ENCODE measurements around the gene KCNAB1. TPM values are rescaled to one million over a fixed set of nuclear protein-coding genes. Genes with fewer than 3 reads are reported as not detected.
"Not testable (repeated sequence)": the region's sequence is repeated elsewhere in the genome, so short reads cannot be mapped to it uniquely, and the experiment has no call there.

KCNAB1 gene
- polyA plus RNA-seq, 1 donor = 2.5 TPM

DNA sequence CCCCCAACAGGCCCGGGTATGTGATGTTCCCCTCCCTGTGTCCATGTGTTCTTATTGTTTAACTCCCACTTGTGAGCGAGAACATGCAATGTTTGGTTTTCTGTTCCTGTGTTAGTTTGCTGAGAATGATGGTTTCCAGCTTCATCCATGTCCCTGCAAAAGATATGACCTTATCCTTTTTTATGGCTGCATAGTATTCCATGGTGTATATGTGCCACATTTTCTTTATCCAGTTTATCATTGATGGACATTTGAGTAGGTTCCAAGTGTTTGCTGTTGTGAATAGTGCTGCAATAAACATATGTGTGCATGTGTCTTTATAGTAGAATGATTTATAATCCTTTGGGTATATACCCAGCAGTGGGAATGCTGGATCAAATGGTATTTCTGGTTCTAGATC lies 74.6 kb downstream of the KCNAB1 start:
- DNase-seq; H3K36me3 ChIP-seq (ENCODE audit: control insufficient read depth, insufficient read depth, low read length); H3K27ac ChIP-seq (ENCODE audit: low read length); H3K4me1 ChIP-seq (ENCODE audit: control insufficient read depth, insufficient read depth, low read length); H3K9me3 ChIP-seq (ENCODE audit: control insufficient read depth, low read depth, low read length); H3K4me3 ChIP-seq (ENCODE audit: low read length); H3K27me3 ChIP-seq (ENCODE audit: control insufficient read depth, insufficient read depth, low read length): not testable (repeated sequence)
- 100% methylated on average over 2 of the region's 2 CpGs for WGBS (ENCODE audit: insufficient coverage, low lambda C conversion rate)

DNA sequence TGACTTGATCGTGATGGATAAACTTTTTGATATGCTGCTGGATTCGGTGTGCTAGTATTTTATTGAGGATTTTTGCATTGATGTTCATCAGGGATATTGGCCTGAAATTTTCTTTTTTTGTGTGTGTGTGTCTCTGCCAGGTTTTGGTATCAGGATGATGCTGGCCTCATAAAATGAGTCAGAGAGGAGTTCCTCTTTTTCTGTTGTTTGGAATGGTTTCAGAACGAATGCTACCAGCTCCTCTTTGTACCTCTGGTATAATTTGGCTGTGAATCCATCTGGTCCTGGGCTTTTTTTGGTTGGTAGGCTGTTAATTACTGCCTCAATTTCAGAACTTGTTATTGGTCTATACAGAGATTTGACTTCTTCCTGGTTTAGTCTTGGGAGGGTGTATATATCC lies 76.8 kb downstream of the KCNAB1 start:
- H3K4me3 ChIP-seq (ENCODE audit: low read length); H3K9me3 ChIP-seq (ENCODE audit: control insufficient read depth, low read depth, low read length); DNase-seq; H3K4me1 ChIP-seq (ENCODE audit: control insufficient read depth, insufficient read depth, low read length); H3K27me3 ChIP-seq (ENCODE audit: control insufficient read depth, insufficient read depth, low read length); H3K36me3 ChIP-seq (ENCODE audit: control insufficient read depth, insufficient read depth, low read length); H3K27ac ChIP-seq (ENCODE audit: low read length): not testable (repeated sequence)
- WGBS (ENCODE audit: insufficient coverage, low lambda C conversion rate) = no CpG with 5 or more reads among the region's 3 CpGs

DNA sequence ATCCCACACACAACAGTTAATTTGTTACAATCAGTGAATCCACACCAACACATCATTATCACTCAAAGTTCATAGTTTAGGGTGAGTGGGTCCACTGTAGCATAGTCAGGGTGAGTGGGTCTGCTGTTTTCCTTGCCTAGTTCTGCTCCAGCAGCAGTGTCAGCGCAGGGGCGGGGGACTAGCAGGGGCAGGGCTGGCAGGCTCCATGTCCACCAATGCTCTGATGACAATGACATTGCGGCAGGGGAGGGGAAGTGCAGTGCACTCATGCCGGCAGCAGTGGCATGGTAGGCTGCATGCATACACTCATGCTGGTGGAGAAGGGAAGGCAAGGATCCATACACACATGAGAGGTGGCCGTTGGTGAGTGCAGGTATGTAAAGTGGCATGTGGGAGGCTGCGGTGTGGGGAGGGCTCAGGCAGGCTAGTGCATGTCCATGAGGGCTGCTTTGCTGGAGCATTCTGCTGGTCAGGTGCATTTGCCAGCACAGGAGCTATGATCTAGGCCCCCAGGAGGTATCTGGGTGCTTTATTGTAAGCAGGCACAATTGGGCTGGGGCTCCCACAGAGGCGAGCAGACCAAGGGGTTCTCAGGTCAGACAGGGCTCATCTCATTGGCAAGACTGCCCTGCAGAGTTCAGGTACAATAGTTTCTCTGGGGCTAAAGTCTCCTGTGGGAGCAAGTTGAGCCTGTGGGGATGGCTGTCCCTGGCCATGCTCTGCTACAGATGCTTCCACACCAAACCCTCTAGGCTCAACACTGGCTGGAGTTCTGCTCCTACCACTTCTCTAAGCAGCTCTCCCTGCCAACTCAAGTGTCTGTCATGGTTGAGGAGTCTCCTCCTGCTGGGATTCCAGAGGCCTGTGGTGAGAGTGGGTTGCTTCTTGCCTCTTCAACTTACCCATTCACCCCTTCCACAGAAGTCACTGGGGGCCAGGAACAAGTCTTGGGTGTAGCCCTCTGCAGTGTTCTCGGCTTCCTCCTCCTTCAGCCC lies 81.3 kb downstream of the KCNAB1 start:
- Histone ChIP-seq H3K4me3 (ENCODE audit: low read length) (no peak overlapping the region), H3K36me3 (ENCODE audit: control insufficient read depth, insufficient read depth, low read length) (no peaks in the 10 kb centered on the region), H3K27me3 (ENCODE audit: control insufficient read depth, insufficient read depth, low read length) (no peaks in the 10 kb centered on the region), H3K27ac (ENCODE audit: low read length) (no peak overlapping the region), H3K4me1 (ENCODE audit: control insufficient read depth, insufficient read depth, low read length) (no peaks in the 10 kb centered on the region), H3K9me3 (ENCODE audit: control insufficient read depth, low read depth, low read length) (no peaks in the 10 kb centered on the region)
- DNase-seq = no peak
- WGBS (ENCODE audit: insufficient coverage, low lambda C conversion rate) = no CpG with 5 or more reads among the region's 8 CpGs

DNA sequence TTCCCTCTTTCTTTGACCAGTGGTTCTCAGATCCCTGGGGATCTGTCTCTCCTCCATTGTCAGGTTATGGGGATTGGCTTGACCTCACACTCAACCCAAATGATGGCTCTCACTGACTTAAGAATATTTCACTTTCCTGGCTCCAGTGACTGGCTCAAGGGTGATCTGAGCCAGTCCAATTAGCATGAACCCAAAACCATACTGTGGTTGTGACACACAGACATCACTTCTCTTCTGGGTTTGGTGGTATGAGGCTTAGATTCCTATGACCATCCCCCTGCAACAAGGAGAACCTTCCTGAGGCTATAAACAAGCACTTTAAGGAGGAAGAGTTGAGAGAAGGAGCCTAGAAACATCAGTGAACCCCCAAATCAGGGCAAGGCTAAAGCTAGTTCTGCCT lies 85.8 kb downstream of the KCNAB1 start:
- no peak for DNase-seq
- H3K4me3 ChIP-seq (ENCODE audit: low read length) = no peak overlapping the region
- H3K36me3 ChIP-seq (ENCODE audit: control insufficient read depth, insufficient read depth, low read length) = no peaks in the 10 kb centered on the region

DNA sequence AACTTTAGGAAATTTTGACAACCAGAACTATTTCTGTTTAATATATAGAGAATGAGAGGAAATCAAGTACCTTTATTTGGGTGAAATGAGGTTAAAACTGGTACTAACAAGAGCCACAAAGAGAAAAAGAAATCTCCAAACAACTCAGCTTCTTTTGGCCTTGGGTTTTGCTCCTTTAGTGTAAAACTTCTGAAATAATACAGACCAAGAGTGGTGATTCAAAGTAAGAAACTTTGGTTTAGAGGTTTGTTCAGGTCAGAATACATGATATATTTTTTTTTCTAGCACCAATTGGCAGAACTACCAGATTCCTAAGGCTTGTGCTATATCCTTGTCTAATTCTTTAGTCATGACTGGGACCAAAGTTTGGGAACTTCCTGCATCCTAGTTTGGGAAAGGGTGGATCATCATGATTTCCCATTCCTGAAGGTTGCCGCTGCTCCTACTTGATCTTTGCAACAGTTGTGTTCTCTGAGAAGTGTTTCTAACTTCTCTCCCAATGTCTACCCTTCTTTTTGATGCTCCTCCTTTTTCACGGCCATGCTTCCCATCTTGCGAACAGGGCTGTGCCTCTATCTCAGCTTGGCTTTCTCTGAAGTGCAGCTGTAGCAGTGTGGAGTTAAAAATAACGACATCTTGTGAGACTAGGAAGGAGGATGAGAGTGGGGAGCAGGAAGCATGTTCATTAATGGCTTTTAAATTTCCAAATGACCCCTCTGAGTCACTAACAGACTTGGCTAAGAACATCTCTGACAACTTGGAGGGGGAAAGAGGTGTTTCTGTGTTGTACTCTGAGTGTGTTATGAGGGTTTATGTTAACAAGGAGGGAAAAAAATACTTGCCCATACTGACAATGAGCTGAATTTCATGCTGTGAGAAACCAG lies 87.7 kb downstream of the KCNAB1 start:
- Histone ChIP-seq H3K36me3 (ENCODE audit: control insufficient read depth, insufficient read depth, low read length) (no peaks in the 10 kb centered on the region), H3K4me3 (ENCODE audit: low read length) (no peak overlapping the region), H3K9me3 (ENCODE audit: control insufficient read depth, low read depth, low read length) (no peaks in the 10 kb centered on the region), H3K27me3 (ENCODE audit: control insufficient read depth, insufficient read depth, low read length) (no peaks in the 10 kb centered on the region), H3K27ac (ENCODE audit: low read length) (no peak overlapping the region), H3K4me1 (ENCODE audit: control insufficient read depth, insufficient read depth, low read length) (no peaks in the 10 kb centered on the region)
- WGBS (ENCODE audit: insufficient coverage, low lambda C conversion rate) = 100% methylated on average over 2 of the region's 4 CpGs
- no peak for DNase-seq

More for the DNA sequence above, 85.8 kb downstream of the KCNAB1 start:
- Histone ChIP-seq H3K27ac (ENCODE audit: low read length) (no peak overlapping the region), H3K4me1 (ENCODE audit: control insufficient read depth, insufficient read depth, low read length) (no peaks in the 10 kb centered on the region), H3K27me3 (ENCODE audit: control insufficient read depth, insufficient read depth, low read length) (no peaks in the 10 kb centered on the region), H3K9me3 (ENCODE audit: control insufficient read depth, low read depth, low read length) (no peaks in the 10 kb centered on the region)

DNA sequence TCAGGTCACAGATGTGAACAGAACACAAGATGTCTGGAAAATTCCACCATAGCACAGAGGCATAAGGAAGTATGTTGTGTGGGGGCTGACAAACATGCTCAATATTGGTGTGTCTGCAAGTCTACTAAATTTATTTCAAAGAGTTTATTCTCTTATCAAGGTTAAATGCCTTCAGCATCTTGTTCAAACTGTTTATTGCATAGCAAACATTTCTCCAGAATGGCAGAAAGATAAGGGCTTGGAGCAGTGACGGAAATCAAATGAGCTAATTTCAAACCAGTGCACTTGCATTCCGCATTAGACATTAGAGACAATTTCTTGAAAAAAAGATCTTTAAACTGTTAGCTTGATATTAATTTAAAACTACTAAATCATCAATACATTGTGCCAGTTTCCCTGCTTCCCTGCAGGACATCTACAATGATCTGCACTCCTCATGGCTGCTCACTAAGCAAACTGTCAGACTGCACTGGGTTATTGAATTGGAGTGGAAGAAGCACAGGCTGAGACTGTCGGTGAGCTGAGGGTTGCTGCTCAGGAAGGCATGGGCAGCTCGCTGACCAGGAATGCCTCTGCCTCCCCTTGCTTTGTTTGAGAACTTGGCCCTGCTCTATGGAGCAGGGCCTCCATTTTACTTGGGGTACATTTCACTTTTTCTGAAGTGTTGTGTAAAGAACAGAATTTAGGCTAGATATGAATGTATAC lies 89.4 kb downstream of the KCNAB1 start:
- Histone ChIP-seq H3K27ac (ENCODE audit: low read length) (no peak overlapping the region), H3K4me3 (ENCODE audit: low read length) (no peak overlapping the region), H3K9me3 (ENCODE audit: control insufficient read depth, low read depth, low read length) (no peaks in the 10 kb centered on the region), H3K4me1 (ENCODE audit: control insufficient read depth, insufficient read depth, low read length) (no peaks in the 10 kb centered on the region), H3K27me3 (ENCODE audit: control insufficient read depth, insufficient read depth, low read length) (no peaks in the 10 kb centered on the region), H3K36me3 (ENCODE audit: control insufficient read depth, insufficient read depth, low read length) (no peaks in the 10 kb centered on the region)
- no peak for DNase-seq
- WGBS (ENCODE audit: insufficient coverage, low lambda C conversion rate) = no CpG with 5 or more reads among the region's 4 CpGs

DNA sequence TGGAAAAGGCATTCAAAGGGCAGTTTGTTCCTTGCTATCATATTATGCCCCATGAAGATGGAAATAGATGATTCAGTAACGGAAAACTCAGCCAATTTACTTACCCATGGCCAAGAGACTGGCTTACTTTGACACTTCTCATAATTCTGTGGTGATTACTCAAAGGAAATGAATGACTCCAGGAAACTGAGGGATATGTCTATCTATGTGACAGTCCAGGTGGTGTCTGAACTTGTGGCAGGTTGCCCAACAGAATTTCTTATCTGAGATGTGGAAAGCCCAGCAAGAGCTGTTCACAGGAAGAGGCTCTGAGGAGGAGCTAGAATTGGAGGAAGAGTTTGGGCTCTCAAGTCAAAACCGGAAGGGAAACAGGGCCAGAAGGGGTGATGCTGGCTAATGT lies 91.2 kb downstream of the KCNAB1 start:
- no peak overlapping the region for H3K4me3 ChIP-seq (ENCODE audit: low read length)
- H3K4me1 ChIP-seq (ENCODE audit: control insufficient read depth, insufficient read depth, low read length) = no peaks in the 10 kb centered on the region
- no peak overlapping the region for H3K27ac ChIP-seq (ENCODE audit: low read length)
- H3K36me3 ChIP-seq (ENCODE audit: control insufficient read depth, insufficient read depth, low read length) = no peaks in the 10 kb centered on the region
- no peaks in the 10 kb centered on the region for H3K9me3 ChIP-seq (ENCODE audit: control insufficient read depth, low read depth, low read length)
- H3K27me3 ChIP-seq (ENCODE audit: control insufficient read depth, insufficient read depth, low read length) = no peaks in the 10 kb centered on the region
- 0% methylated on average over 1 of the region's 2 CpGs for WGBS (ENCODE audit: insufficient coverage, low lambda C conversion rate)
- DNase-seq = no peak

DNA sequence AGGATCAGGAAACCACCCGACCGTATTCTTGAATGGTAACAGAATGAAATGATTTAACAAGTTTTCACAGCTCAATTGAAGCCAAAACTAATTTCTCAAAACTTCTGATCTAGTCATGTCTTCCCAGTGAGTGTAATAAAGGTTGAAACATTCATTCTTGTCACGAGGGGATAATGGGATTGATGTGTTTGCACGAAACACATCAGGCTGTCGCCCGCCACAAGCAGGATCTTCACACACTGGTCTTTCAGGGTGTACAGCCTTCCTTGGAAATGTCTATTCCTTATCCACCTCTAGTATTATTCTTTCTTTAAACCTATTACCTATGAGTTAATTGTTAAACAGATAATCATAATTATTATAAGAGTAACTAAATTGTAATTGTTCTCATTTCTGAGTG lies 94.3 kb downstream of the KCNAB1 start:
- Histone ChIP-seq H3K9me3 (ENCODE audit: control insufficient read depth, low read depth, low read length) (no peaks in the 10 kb centered on the region), H3K4me1 (ENCODE audit: control insufficient read depth, insufficient read depth, low read length) (no peaks in the 10 kb centered on the region), H3K27me3 (ENCODE audit: control insufficient read depth, insufficient read depth, low read length) (no peaks in the 10 kb centered on the region), H3K27ac (ENCODE audit: low read length) (no peak overlapping the region), H3K4me3 (ENCODE audit: low read length) (no peak overlapping the region), H3K36me3 (ENCODE audit: control insufficient read depth, insufficient read depth, low read length) (no peaks in the 10 kb centered on the region)
- no peak for DNase-seq
- 70% methylated on average over 2 of the region's 6 CpGs for WGBS (ENCODE audit: insufficient coverage, low lambda C conversion rate)

DNA sequence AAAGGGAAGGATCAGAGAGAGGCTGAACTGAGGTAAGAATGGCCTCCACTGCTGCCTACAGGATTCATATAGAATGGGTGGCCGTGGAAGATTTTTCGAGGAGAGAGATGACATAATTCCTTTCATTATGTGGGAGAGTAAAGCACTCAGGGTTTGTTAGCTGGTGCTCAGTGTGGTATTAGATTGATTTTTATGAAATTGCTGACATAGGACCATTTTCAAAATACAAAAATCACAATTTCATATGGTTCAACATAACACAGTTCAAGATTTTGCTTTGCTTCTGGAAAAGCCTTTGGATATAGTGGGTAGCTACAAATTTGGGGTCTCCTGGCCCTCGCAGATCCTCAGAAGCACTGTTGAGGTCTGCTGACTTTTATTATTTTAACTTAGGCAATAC lies 95.4 kb downstream of the KCNAB1 start:
- Histone ChIP-seq H3K27ac (ENCODE audit: low read length) (no peak overlapping the region), H3K27me3 (ENCODE audit: control insufficient read depth, insufficient read depth, low read length) (no peaks in the 10 kb centered on the region), H3K9me3 (ENCODE audit: control insufficient read depth, low read depth, low read length) (no peaks in the 10 kb centered on the region), H3K4me3 (ENCODE audit: low read length) (no peak overlapping the region), H3K36me3 (ENCODE audit: control insufficient read depth, insufficient read depth, low read length) (no peaks in the 10 kb centered on the region), H3K4me1 (ENCODE audit: control insufficient read depth, insufficient read depth, low read length) (no peaks in the 10 kb centered on the region)
- no peak for DNase-seq
- WGBS (ENCODE audit: insufficient coverage, low lambda C conversion rate) = no CpG with 5 or more reads among the region's 3 CpGs

DNA sequence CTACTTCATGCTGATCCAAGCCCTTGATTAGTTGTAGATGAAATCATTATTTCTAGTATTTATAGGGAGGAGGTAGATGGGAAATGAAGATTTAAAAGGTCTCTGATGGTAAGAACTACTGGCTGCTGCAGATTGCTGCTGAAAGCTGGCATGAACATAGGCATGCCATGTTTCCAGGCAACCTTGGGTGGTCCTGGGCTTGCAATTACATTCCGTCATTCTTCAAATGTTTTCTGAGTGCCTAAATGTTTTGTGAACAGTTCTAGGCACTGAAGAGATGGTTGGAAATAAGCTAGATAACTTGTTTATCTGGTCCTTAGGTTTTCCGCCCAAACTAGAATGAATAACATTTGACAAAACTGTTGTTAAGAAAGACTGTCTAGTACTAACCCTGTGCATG lies 95.8 kb downstream of the KCNAB1 start:
- H3K4me1 ChIP-seq (ENCODE audit: control insufficient read depth, insufficient read depth, low read length) = no peaks in the 10 kb centered on the region
- no peaks in the 10 kb centered on the region for H3K36me3 ChIP-seq (ENCODE audit: control insufficient read depth, insufficient read depth, low read length)
- H3K9me3 ChIP-seq (ENCODE audit: control insufficient read depth, low read depth, low read length) = no peaks in the 10 kb centered on the region
- no peak overlapping the region for H3K27ac ChIP-seq (ENCODE audit: low read length)
- no peak for DNase-seq
- H3K27me3 ChIP-seq (ENCODE audit: control insufficient read depth, insufficient read depth, low read length) = no peaks in the 10 kb centered on the region
- no peak overlapping the region for H3K4me3 ChIP-seq (ENCODE audit: low read length)
- 60% methylated on average over 1 of the region's 2 CpGs for WGBS (ENCODE audit: insufficient coverage, low lambda C conversion rate)

Measured in large intestine (tissue), 3 donors.